ENCODE measurements around the gene TTC9B.
"Not testable (repeated sequence)": the region's sequence is repeated elsewhere in the genome, so short reads cannot be mapped to it uniquely, and the experiment has no call there.

The TTC9B gene

GRCh38 chr19:40232949-40233810 lies 15.0 kb upstream of the TTC9B start:
- DNase-seq (ENCODE audit: low spot score), result no peak
- FAIRE-seq, result no peak

DNA sequence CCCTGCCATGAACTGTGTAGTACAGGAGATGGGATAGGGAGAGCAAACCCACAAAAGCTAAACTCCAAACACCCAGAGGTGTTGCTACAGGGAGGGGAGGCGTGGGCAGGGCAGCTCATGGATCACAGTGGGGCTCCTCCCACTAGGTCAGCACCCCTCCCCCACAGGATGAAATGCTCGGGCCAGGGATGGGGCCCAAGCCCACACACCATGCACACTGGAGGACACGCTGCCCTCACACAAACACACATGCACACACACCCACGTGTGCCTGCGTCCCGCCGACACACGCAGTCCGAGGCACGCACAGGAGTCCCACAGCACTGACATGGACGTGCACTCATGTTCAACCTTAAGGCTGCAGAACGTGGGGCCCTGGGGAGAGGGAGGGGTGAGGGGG lies 14.3 kb upstream of the TTC9B start:
- FAIRE-seq (peak; percentile 23), DNase-seq (ENCODE audit: low spot score) (no peak)

GRCh38 chr19:40231544-40232424 lies 13.6 kb upstream of the TTC9B start:
- DNase-seq (ENCODE audit: low spot score), result peak; percentile 37
- no peak for FAIRE-seq

DNA sequence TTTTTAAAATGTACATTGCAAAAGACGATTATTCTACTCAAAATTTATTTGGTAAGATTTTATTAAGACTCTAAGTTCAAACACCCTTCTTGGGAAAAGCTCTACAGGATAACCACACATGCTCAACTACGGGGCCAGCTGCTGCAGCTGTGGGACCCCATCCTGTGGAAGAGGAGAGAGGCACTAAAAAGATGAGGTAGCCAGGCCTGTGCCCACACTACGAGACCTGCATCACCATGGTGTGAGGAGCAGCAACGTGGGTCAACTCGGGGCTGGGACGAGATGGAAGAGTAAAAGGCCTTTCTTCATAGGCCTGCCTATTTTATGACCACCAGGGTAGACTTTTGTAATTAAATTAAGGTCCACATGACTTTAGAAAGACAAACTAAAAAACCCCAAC lies 12.9 kb upstream of the TTC9B start:
- no peak for DNase-seq (ENCODE audit: low spot score)
- FAIRE-seq, result no peak

DNA sequence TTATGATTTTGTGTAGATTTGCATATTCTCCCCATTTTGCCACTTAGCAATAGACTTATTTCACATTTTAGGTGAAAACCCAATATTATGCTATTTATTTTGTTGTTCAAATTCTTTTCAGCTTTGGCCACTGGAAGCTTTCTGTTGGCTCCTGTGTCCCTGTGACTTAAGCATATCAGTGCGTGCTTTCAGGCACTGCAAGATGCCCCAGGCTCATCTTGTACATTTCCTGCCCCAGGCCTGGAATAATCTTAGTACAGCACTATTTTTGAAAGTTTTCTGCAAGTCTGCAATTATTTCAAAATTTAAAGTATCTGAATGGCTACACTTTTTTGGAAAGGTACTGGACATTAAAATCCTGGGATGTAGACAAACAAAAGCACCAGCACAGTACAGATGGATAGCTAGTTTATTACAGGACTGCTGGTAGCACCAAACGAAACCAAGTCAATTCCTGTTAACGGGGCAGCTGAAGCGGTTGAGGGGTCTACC lies 11.8 kb upstream of the TTC9B start:
- FAIRE-seq, result no peak
- no peak for DNase-seq (ENCODE audit: low spot score)

DNA sequence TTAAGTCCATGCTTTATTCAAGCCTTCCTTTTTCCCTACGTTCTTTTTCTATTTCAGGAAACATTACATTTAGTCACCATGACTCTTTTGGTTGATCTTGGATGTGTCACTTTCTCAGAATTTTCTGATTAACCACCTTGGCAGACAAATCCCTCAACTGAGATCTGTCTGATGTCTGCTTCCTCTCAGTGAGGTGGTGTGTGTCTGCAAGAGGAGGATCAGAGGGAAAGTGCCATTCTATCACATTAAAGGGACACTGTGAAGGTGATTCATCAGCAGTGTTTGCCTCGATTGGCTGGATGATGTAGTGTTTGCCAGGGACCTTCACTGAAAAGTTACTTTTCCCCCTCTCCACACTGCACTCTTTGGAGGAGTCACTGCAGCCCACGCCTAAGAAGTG lies 11.3 kb upstream of the TTC9B start:
- DNase-seq (ENCODE audit: low spot score), result no peak
- no peak for FAIRE-seq

DNA sequence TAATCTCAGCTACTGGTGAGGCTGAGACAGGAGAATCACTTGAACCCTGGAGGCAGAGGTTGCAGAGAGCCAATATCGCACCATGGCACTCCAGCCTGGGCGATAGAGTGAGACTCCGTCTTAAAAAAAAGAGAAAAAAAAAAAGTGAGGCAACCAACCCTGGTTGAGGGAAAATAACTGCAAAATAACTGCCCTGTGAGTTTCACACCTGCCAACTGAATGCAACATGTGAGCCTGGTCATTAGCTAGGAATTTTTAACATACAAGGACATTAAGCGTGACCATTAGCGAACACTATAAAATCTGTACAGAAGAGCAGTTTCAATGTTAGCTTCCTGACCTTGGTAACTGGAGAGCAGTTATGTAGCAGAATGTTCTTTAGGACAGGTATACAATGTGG lies 10.7 kb upstream of the TTC9B start:
- no peak for FAIRE-seq
- no peak for DNase-seq (ENCODE audit: low spot score)

- FAIRE-seq (no peak), DNase-seq (ENCODE audit: low spot score) (no peak)
Observed at GRCh38 chr19:40228346-40228745, 10.2 kb upstream of the TTC9B start.

DNA sequence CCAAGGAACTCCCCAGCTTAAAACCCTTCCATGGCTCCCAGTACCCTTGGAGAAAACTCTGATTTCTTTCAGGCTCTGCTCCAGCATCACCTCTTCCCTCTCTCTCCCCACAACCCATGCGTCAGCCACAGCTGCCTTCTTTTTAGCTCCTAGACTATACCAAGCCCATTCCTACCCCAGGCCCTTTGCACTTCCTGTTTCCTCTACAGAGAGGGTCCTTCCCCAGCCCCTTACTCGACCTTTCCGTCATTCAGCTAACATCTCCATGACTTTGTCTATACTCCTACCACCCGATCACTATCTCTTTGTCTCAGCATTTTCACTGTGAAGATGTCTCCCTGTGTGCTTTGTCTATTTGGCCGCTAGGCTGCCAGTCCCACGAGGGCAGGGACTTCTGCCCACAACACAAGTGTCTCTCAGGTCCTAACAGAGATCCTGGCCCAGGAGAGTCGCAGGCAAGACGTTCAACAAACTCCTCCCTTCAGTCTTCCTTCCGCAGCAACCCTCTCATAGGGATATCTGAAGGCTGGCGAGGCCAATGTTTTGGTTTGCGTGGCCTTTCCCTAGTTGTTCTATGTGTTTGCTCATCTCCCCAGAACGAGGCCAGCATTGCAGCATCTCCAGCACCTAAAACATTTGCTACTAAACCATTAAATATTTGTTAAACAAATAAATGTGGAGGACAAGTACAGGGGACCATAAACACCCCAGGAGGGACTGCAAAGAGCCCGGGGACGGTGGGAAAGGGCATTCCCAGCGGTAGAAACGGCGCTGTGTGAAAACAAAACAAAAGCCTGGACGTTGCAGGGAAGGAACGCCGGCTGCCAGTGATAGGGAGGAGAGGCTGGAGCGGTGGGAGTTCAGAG lies 7.5 kb upstream of the TTC9B start:
- DNase-seq (ENCODE audit: low spot score) (no peak), FAIRE-seq (no peak)

DNA sequence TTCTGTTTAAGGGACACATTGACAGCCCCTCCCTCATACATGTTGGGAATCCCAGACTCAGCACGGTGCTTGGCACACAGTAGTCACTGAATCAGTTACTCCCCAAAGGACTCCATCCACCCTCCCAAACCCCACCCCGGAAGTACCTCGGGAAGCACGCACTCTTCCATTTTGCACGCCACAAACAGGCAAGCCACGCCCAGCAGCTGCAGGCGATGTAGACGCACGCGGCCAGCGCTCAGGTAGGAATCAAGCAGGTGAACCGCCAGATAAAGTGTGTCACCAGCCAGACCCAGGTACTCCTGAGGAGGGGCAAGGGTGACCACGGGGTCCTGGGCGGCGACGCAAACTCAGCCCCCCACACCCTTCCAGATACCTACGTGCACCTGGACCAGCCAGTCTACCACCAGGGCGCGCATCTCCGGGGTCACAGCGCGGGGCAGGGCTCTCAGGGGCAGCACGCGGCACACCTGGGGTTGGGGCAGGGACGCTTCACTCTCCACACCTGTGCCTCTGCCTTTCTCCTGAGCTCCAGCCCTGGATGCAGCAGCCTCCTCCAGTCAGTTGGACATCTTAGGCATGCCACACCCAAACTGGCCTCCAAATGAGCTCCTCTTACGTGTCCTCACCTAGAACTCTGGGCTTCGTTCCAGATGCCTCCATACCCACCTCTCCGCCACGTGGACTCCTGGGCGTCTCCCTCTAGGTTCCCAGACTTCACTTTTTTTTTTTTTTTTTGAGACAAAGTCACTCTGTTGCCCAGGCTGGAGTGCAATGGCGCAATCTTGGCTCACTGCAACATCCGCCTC lies 6.4 kb upstream of the TTC9B start:
- FAIRE-seq, result no peak
- DNase-seq (ENCODE audit: low spot score), result no peak

GRCh38 chr19:40223135-40223822 lies 5.1 kb upstream of the TTC9B start:
- DNase-seq (ENCODE audit: low spot score), result no peak
- no peak for FAIRE-seq

- DNase-seq (ENCODE audit: low spot score) (peak; percentile 87), FAIRE-seq (no peak)
Observed at GRCh38 chr19:40221858-40222619, 3.9 kb upstream of the TTC9B start.

- DNase-seq (ENCODE audit: low spot score), result no peak
- no peak for FAIRE-seq
Observed at GRCh38 chr19:40220674-40221073, 2.5 kb upstream of the TTC9B start.

- FAIRE-seq (peak; percentile 84), DNase-seq (ENCODE audit: low spot score) (peak; percentile 87)
Observed at GRCh38 chr19:40219721-40220276, 1.6 kb upstream of the TTC9B start.

DNA sequence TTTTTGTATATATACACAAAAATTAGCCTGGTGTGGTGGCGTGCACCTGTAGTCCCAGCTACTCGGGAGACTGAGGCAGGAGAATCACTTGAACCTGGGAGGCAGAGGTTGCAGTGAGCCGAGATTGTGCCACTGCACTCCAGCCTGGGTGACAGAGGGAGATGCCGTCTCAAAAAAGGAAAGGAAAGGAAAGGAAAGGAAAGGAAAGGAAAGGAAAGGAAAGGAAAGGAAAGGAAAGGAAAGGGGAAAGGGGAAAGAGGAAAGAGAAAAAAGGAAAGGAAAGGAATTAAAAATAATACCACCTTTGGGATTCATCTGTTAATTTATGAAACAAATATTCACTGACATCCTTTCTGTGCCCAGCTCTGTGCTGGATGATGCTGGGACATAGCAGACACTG lies 845 bp upstream of the TTC9B start:
- not testable (repeated sequence) for DNase-seq (ENCODE audit: low spot score); FAIRE-seq

DNA sequence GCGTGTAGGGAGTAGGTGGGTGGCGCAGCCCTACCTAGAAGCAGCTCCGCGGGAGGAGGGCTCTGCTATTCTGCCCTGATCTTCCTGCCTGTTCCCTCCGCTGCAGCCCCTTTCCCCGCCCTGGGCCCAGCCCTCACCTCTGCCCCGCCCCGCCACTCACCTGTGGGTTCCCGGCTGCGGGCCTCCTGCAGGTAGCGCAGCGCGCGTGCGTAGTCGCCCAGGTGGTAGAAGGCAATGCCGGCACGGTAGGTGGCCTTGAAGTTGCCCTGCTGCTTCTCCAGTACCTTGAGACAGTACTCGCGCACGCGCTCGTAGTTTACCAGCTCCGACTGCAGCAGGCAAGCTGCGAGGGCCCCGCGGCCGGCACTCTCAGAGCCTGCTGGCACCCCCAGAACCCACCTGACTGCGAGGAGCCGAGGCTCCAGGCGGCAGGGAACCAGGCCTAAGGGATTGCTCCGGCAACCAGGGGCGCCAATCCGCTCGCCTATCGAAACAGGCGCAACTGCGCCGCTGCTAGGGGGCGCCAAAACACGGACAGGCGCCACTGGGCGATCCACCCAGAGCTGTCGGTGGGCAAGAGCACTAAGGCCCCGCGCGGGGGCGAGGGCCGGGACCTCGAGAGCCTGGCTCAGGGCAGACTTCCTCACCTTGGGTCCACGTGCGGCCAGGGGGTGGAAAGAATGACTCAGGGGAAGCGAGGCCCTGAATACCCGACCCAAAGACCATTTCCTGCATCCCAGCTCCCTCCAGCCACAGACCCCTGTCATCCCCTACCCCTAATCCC lies 965 bp downstream of the TTC9B start:
- DNase-seq (ENCODE audit: low spot score) (no peak), FAIRE-seq (no peak)

- DNase-seq (ENCODE audit: low spot score) (no peak), FAIRE-seq (no peak)
Observed at GRCh38 chr19:40216777-40217026, 1.5 kb downstream of the TTC9B start.

DNA sequence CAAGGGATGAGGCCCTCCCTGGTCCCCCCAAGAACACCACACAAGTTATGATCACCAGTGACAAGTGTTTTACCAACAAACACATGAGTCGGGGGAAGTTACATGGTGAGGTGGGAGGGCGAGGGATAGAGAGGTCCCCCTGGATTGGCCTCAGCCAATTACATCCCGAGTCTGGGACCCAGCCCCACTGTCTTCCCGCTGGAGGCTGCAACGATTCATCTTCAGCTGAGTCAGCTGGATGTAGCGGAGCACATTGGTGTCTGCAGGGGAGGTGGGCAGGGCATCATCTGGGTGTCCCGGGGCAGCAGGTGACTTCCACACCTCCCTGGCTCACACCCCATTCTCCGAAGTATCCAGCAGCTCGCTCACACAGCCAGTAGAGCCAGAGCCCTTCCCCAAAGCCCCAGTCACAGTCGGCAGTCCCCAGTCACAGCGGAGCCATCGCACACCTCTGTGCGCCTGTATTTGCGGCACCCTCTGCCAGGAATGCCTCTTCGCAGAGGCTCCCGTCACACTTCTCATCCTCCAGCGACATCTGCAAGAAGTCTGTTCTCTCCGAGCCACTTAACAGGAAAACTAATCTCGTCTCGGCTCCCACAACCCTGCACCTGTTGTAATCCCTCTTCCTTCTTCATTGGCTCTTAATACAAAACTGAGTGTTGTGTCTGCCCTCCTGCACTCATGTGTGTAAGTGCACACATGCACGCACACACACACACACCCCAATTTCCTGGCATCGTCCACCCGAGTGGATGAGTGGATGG lies 2.0 kb downstream of the TTC9B start:
- no peak for DNase-seq (ENCODE audit: low spot score)
- FAIRE-seq, result no peak

Measured in urothelium cell line (cell line).